Measurements from ENCODE around the gene ITGB3.

ITGB3 gene

DNA sequence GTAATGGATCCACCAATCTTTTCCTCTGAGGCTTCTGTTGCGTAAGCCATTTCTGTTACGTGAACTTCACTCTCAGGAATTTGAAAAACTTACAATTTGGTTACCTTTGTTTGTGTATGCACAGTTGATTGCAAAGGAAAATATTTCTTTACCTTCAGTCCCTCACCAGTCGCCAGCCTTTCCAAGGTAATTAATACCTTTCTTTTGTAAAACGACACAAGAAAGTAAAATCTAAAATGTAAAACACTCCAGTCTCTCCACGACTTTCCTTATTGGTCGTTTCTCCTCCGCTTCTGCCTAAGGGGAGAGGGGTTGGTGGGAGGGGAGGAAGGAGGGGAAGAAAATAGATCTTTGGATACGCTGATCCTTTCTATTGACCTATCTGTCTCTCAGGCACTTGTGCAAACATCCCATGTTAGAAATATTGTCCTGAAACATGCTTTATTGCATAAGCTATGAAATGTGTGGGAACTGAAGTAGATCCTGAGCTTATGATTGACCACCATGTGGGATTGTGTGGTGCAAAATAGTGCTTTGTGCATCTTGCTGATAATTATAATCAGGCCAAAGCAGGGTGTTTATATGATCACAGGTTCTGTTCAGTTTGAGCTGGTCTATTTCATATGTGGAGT, 37.7 kb downstream of the ITGB3 start:
- no peak for DNase-seq (ENCODE audit: low read depth, low spot score)
- in situ Hi-C loops (cut with HindIII; ENCODE audit: low sequenced_read_pairs), result no loop called here
- TF ChIP-seq, protein P1, sequence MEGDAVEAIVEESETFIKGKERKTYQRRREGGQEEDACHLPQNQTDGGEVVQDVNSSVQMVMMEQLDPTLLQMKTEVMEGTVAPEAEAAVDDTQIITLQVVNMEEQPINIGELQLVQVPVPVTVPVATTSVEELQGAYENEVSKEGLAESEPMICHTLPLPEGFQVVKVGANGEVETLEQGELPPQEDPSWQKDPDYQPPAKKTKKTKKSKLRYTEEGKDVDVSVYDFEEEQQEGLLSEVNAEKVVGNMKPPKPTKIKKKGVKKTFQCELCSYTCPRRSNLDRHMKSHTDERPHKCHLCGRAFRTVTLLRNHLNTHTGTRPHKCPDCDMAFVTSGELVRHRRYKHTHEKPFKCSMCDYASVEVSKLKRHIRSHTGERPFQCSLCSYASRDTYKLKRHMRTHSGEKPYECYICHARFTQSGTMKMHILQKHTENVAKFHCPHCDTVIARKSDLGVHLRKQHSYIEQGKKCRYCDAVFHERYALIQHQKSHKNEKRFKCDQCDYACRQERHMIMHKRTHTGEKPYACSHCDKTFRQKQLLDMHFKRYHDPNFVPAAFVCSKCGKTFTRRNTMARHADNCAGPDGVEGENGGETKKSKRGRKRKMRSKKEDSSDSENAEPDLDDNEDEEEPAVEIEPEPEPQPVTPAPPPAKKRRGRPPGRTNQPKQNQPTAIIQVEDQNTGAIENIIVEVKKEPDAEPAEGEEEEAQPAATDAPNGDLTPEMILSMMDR (IDR thresholded peaks at IDR 0.05; ENCODE audit: low read depth, low read length), result no peak
- H3K4me3 ChIP-seq (ENCODE audit: low read depth, low read length), result no peak overlapping the region

- no peak overlapping the region for H3K4me3 ChIP-seq (ENCODE audit: low read depth, low read length)
- TF ChIP-seq, protein P1 (IDR thresholded peaks at IDR 0.05; ENCODE audit: low read depth, low read length), result no peak
- no peak for DNase-seq (ENCODE audit: low read depth, low spot score)
- in situ Hi-C loops (cut with HindIII; ENCODE audit: low sequenced_read_pairs), result no loop called here
These were observed 38.6 kb downstream of the ITGB3 start for GRCh38 chr17:47292206-47292605.

GRCh38 chr17:47295037-47295873, 41.6 kb downstream of the ITGB3 start:
- in situ Hi-C loops (cut with HindIII; ENCODE audit: low sequenced_read_pairs), result no loop called here
- TF ChIP-seq, protein P1 (IDR thresholded peaks at IDR 0.05; ENCODE audit: low read depth, low read length), result no peak
- H3K4me3 ChIP-seq (ENCODE audit: low read depth, low read length), result no peak overlapping the region
- no peak for DNase-seq (ENCODE audit: low read depth, low spot score)

DNA sequence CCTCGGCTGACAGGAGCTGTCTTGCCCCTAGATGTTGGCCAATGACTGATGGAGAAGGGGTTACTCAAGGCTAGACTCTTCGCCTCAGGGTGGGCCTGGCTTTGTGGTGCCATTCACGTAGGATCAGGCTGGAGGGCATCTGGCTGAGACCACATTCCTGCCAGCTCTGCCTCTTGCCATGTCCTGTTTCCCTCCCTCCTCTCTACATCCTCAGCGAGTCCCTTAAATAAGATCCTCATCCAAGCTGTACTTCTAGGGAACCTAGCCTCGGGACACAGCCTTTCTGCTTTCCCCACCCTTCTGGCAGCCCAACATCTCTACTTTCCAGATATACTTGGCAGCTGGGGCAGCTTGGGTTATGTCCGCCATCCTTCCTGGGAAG, 42.2 kb downstream of the ITGB3 start:
- in situ Hi-C loops (cut with HindIII; ENCODE audit: low sequenced_read_pairs), result no loop called here
- no peak for DNase-seq (ENCODE audit: low read depth, low spot score)
- TF ChIP-seq, protein P1 (IDR thresholded peaks at IDR 0.05; ENCODE audit: low read depth, low read length), result no peak
- no peak overlapping the region for H3K4me3 ChIP-seq (ENCODE audit: low read depth, low read length)

DNA sequence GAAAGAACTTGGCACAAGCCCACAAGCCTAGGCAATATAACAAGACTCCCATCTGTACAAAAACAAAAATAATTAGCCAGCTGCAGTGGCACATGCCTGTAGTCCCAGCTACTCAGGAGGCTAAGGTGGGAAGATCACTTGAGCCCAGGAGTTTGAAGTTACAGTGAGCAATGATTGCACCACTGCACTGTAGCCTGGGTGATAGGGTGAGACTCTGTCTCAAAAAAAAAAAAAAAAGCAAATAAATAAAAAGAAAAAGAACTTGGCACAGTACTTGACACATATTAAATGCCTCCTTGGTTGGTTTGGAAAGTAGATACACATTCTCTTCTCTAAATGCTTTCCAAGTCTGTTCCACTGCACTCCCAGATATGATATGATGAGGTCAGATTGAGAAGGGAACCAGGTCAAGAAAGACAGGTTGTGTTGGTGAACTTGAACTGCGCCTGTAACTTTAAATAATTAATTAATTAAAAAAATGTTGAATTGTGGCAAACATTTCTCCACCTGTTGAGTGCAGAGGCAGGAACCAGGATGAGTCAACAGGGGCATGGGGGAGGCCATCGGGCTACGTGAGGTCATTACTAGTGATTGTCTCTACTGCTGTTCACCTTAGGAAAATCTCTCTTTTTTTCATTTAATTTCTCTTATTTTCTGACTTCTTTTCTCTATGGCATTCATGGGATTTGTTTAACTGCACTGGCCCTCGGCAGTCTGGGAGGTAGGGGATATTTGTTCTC, 44.2 kb downstream of the ITGB3 start:
- in situ Hi-C loops (cut with HindIII; ENCODE audit: low sequenced_read_pairs), result no loop called here
- DNase-seq (ENCODE audit: low read depth, low spot score), result no peak
- no peak overlapping the region for H3K4me3 ChIP-seq (ENCODE audit: low read depth, low read length)
- TF ChIP-seq, protein P1 (IDR thresholded peaks at IDR 0.05; ENCODE audit: low read depth, low read length), result no peak

- H3K4me3 ChIP-seq (ENCODE audit: low read depth, low read length), result no peak overlapping the region
- in situ Hi-C loops (cut with HindIII; ENCODE audit: low sequenced_read_pairs), result no loop called here
- DNase-seq (ENCODE audit: low read depth, low spot score), result no peak
- TF ChIP-seq, protein P1 (IDR thresholded peaks at IDR 0.05; ENCODE audit: low read depth, low read length), result no peak
These were observed 45.1 kb downstream of the ITGB3 start for GRCh38 chr17:47298712-47299111.

All from astrocyte of the spinal cord (primary cell).